Stimulated activated naive CD8-positive, alpha-beta T cell treated with anti-CD3 and anti-CD28 coated beads, Interleukin-15, Interleukin-2, amounts not matched to agents 100 U/mL and 50 U/mL, for 24 hours (primary cell): ENCODE results near the gene TMEM178B.
"Not testable (repeated sequence)": the region's sequence is repeated elsewhere in the genome, so short reads cannot be mapped to it uniquely, and the experiment has no call there.

Source experiments
- ATAC-seq: fragments of 150-1000 bp; cut with Tn5 transposase; one replicate; pipeline ENCODE4 v1.10.0; 2021
- DNase-seq: peaks from one replicate; pipeline ENCODE4 v3.0.0; 2021

TMEM178B gene

GRCh38 chr7:141074162-141074991, 513 bp downstream of the TMEM178B start:
- ATAC-seq (peak; percentile 53), DNase-seq (peak; percentile 35)

DNA sequence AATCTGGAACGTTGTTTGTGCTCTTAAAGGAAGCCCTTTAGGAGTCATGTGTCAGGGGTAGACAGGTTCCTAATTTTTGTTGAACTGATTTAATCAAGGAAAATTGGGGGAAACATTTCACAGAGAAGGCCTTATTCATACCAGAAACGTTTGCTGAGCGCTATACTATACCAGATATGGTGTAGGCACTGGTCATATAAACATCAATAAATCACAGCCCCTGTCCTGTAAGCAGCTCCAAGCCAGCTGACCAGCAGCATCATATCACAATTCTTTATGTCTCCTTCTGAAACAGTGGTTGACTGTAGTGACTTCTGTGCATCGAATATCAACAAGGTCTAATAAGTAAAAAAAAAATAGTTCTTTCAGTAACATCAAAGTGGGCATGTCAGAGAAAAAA, 1.1 kb downstream of the TMEM178B start:
- DNase-seq (no peak), ATAC-seq (no peak)

DNA sequence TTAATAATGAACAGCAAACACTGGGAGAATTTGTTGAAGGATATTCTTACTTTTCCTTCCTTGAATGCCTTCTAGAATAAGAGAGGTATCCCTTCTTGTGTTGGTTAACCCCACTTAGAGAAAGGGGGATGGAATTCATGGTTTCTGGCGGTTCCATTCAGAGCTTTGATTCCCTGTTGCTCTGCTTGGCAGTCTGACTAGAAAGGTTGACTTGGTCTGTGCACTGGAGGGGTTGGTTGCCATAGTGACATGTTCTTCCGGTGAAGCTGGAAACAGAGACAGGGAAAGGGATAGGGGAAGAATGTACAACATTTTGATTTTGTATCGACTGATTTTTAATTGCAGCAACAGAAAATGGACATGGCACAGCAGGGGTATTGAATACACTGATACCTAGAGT, 2.5 kb downstream of the TMEM178B start:
- ATAC-seq (no peak), DNase-seq (no peak)

GRCh38 chr7:141079219-141079618, 5.4 kb downstream of the TMEM178B start:
- DNase-seq (no peak), ATAC-seq (no peak)

DNA sequence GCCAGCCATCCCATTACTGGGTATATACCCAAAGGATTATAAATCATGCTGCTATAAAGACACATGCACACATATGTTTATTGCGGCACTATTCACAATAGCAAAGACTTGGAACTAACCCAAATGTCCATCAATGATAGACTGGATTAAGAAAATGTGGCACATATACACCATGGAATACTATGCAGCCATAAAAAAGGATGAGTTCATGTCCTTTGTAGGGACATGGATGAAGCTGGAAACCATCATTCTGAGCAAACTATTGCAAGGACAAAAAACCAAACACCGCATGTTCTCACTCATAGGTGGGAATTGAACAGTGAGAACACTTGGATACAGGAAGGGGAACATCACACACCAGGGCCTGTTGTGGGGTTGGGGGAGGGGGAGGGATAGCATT, 15.6 kb downstream of the TMEM178B start:
- ATAC-seq, DNase-seq: not testable (repeated sequence)

GRCh38 chr7:141094336-141095070, 20.6 kb downstream of the TMEM178B start:
- no peak for ATAC-seq
- DNase-seq: no peak

GRCh38 chr7:141097430-141097829, 23.6 kb downstream of the TMEM178B start:
- ATAC-seq (no peak), DNase-seq (no peak)

DNA sequence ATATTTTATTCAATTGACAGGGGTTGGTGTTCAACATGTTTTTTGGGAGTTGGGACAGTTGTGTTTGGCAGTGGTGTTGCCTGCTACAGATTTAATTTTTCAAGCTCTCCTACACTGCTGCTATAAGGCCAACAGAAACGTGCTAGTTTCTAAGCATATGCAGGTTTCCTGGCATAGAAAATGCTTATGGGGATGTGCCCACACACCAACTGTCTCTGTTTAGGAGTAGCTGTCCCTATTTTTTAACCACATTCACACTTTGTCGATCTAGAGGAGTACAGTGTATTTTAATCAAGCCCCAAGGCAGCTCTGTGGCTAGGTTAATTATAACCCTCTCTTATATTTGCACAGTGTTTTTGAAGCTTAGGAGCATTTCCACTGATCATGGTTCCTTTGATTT, 28.6 kb downstream of the TMEM178B start:
- DNase-seq (no peak), ATAC-seq (no peak)

- no peak for ATAC-seq
- no peak for DNase-seq
These were observed 30.1 kb downstream of the TMEM178B start for GRCh38 chr7:141103847-141104429.

DNA sequence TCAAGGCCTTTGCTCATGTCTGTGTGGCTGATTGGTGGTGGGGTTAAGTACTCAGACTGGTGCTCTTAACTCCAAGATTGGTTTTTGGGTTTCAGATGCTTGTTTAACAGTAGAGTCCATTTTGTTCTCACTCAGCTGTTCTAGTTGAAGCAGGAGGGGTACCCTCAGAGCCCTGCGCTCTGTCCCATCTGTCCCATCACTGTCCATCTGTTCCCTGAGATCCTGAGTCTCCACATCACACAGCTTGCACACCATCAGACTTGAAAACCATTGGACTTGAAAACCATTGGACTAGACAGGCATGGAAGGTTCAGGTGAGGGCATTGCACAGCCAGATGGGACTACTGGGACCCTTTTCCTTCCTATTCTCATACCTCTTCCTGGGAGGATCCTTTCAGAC, 39.3 kb downstream of the TMEM178B start:
- DNase-seq (no peak), ATAC-seq (no peak)

GRCh38 chr7:141114029-141114664, 40.3 kb downstream of the TMEM178B start:
- ATAC-seq: no peak
- DNase-seq: no peak

DNA sequence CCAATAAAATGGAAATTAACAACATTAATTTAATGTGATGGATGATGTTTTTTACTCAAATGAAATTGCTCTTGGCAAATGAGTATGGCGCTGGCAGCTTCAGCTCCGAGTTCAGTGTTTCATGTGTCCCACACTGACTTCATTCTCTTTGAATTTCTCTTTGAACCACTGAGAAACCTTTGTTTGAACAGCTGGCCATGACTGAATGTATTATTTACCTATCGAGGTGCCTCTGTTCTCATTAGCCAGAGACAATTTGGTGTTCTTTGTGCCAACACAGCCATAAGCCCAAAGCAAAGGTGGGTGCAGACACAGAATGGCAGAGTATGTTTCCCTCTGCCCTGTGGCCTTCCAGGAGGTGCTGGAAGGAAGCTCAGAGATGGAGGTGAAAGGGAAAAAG, 42.1 kb downstream of the TMEM178B start:
- ATAC-seq (no peak), DNase-seq (no peak)

DNA sequence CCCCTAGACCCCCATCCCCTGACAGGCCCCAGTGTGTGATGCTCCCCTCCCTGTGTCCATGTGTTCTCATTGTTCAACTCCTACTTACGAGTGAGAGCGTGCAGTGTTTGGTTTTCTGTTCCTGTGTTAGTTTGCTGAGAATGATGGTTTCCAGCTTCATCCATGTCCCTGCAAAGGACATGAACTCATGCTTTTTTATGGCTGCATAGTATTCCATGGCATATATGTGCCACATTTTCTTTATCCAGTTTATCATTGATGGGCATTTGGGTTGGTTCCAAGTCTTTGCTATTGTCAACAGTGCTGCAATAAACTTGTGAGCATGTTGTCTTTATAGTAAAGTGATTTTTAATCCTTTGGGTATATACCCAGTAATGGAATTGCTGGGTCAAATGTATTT, 42.8 kb downstream of the TMEM178B start:
- ATAC-seq: not testable (repeated sequence)

DNA sequence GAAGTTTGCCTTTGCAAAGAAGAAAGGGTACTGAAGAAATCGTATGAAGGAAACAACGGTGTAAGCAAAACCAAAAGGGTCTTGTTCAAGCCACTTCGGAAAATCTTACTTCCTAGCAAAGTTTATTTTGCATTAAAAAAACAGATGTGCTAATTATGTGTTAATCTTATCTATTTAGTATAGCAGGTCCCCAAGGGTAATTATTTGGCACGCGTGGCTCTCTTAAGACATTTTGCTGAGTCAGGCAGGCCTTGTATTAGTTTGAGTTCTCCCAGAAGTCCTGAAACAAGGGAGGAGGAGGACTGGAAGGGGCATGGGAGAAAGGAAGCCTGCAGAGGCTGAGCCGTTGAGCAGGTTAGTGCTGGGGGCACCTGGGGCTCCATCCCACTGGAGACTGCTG, 44.9 kb downstream of the TMEM178B start:
- DNase-seq: no peak
- no peak for ATAC-seq

More for the DNA sequence above, 42.8 kb downstream of the TMEM178B start:
- DNase-seq: not testable (repeated sequence)

DNA sequence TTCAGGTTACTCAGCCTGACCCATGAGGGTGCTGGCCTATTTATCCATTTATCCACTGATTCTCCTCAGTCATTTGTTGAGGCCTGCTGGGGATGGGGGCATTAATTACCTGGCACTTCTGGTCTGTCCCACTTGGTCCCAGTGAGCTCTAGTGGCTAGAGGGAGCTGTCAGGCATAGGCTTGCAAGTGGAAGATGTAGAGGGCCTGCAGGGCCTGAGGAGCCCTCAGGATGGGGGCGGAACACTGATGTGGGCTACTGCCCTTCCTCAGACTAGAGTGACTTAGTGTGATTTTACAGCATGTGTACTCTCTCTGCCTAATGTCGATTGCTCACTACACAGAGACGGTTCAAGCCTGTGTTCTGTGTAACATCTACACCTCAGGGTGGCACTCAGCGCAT, 45.3 kb downstream of the TMEM178B start:
- ATAC-seq: no peak
- no peak for DNase-seq

- ATAC-seq (no peak), DNase-seq (no peak)
These were observed 48.9 kb downstream of the TMEM178B start for GRCh38 chr7:141122736-141123135.

- ATAC-seq (no peak), DNase-seq (no peak)
These were observed 49.7 kb downstream of the TMEM178B start for GRCh38 chr7:141123522-141123921.

- ATAC-seq: no peak
- DNase-seq: no peak
These were observed 52.2 kb downstream of the TMEM178B start for GRCh38 chr7:141126107-141126506.

DNA sequence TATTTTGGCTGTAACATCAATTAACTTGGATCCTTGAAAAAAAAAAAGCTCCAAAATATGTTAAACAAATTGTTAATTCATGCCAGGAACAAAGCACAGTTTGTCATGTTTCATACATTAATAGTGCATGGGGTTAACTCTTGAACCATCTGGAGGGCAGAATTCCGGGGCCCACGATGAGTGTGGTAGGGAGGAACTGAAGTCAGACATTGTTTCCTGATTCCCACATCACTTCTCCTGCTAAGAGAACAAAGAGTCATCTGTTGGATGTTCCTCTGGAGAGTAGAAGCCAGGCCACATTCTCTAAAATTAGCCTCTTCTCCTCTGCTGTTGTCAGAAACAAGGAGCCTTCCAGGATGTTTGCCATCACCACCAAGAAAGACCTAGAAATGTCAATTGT, 54.6 kb downstream of the TMEM178B start:
- ATAC-seq (no peak), DNase-seq (no peak)

DNA sequence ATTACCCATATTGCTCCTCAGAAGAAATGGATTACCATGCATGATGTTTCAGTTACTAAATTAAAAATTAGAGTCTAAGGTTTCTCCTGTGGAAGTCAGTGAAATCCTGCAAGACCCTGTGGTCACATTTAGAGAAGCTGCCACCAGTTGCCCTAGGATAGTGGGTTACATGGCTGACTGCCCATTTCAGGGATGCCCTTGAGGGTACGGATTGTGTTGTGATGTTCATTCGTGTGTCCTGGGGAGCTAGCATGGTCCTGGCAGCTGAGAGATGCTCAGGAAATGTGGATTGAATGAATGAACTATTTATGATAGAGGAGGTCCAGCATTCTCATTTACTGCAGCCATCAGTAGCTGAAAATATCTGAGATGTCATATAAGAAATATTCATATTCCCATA, 55.1 kb downstream of the TMEM178B start:
- DNase-seq (no peak), ATAC-seq (no peak)

DNA sequence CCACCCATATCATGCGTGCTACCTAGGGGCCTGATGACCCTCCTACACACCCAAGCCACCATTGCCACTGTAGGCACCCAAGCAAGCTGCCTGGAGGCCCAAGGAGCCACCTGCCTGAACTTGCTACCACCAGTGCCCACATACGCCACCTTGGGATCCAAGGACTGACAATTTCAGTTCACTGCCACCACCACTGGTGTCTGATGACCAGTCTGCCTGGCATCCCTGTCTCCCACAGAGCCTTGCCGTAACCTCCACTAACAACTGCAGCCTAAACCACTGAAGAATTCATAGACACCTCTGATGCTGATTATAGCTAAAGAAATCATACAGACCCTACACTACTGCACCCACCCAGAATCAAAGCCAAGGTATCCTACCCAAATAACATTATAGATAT, 58.8 kb downstream of the TMEM178B start:
- no peak for DNase-seq
- no peak for ATAC-seq

GRCh38 chr7:141133646-141134045, 59.8 kb downstream of the TMEM178B start:
- ATAC-seq (no peak), DNase-seq (no peak)

DNA sequence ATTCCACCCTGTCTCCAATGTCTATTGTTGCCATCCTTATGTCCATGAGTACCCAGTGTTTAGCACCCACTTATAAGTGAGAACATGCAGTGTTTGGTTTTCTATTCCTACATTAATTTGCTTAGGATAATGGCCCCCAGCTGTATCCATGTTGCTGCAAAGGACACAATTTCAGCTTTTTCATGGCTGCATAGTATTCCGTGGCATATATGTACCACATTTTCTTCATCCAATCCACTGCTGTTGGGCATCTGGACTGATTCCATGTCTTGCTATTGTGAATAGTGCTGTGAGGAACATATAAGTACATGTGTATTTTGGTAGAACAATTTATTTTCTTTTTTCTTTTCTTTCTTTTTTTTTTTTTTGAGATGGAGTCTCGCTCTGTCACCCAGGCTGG, 68.2 kb downstream of the TMEM178B start:
- no peak for ATAC-seq
- DNase-seq: no peak
